ENCODE results near the gene CEPT1. TPM values are rescaled to one million over a fixed set of nuclear protein-coding genes. Genes with fewer than 3 reads are reported as not detected.

Gene CEPT1
- total and polyA plus RNA-seq, 9 of the 15 experiments (the other 6 are each of a cell fraction or from before 2014, with no cell fraction given), result 24.4 to 72.6 (median 42.4) TPM

- Histone ChIP-seq H3K4me3 (no peak overlapping the region), H3K9me1 (ENCODE audit: control insufficient read depth, insufficient read depth, low read length) (no peaks in the 10 kb centered on the region), H3K4me2 (ENCODE audit: insufficient read depth, low read length) (no peak overlapping the region), H3K9me3 (replicated peaks; ENCODE audit: control insufficient read depth, insufficient read depth, low read depth, low read length) (no peaks in the 10 kb centered on the region), H3K4me1 (replicated peaks in 1 of 2; ENCODE audit: control insufficient read depth in 2 of 2, insufficient read depth in 2 of 2, low read length in 2 of 2) (peaks cover 2 to 7% of the 10 kb centered on the region in 2 experiments; a peak in 3 of 5 replicates), H3K36me3 (ENCODE audit: control insufficient read depth, insufficient read depth, low read length) (peaks cover 14% of the 10 kb centered on the region), H3K27ac (ENCODE audit: extremely low read depth, low read depth, low read length) (no peak overlapping the region), H4K20me1 (replicated peaks; ENCODE audit: control insufficient read depth, insufficient read depth, low read length) (no peaks in the 10 kb centered on the region), H3K9ac (ENCODE audit: insufficient read depth in 1 of 2, low read depth in 2 of 2, low read length in 2 of 2) (no peak overlapping the region), H2AFZ (ENCODE audit: low read depth, low read length) (no peak overlapping the region), H3K79me2 (ENCODE audit: control insufficient read depth, insufficient read depth, low read length) (no peaks in the 10 kb centered on the region), H3K27me3 (ENCODE audit: control insufficient read depth in 2 of 2, insufficient read depth in 2 of 2, low read length in 2 of 2) (no peaks in the 10 kb centered on the region)
- no peak for DNase-seq (ENCODE audit: extremely low read depth in 1 of 4, low spot score in 3 of 4)
- TF ChIP-seq WHSC1 (IDR thresholded peaks at IDR 0.05; ENCODE audit: low read length), result no peak
- no peak for TF ChIP-seq KDM5B (IDR thresholded peaks at IDR 0.05; ENCODE audit: insufficient replicate concordance, low read depth, low read length)
- TF ChIP-seq ZNF316 (IDR thresholded peaks at IDR 0.05), result no peak
- TF ChIP-seq SNAPC5 (CRISPR knock-in tag; IDR thresholded peaks at IDR 0.05), result no peak
- TF ChIP-seq TAF1 (IDR thresholded peaks at IDR 0.05; ENCODE audit: control insufficient read depth, extremely low read depth, insufficient read depth, low read length, severe bottlenecking), result no peak
- no peak for TF ChIP-seq TFE3 (CRISPR knock-in tag; IDR thresholded peaks at IDR 0.05)
- TF ChIP-seq FOXA1 (IDR thresholded peaks at IDR 0.05; ENCODE audit: borderline replicate concordance), result no peak
- no peak for TF ChIP-seq BHLHE40 (IDR thresholded peaks at IDR 0.05; ENCODE audit: low read length)
- POLR2A ChIA-PET, result interaction anchor here (0.6 to 2.2 kb wide), 2 partner anchors 9 to 10 kb away, joined by 3 to 9 read pairs; no protein-coding TSS in a partner anchor
- ATAC-seq, result no peak
- in situ Hi-C loops (cut with MboI) (no loop called here), intact Hi-C loops (cut with micrococcal nuclease) (no loop called here)
- BruUV-seq (replicated peaks), result no TSS peak
- WGBS (ENCODE audit: insufficient coverage, low coverage, missing lambda C conversion rate), result 59% methylated on average over 5 of the region's 5 CpGs
- CTCF ChIA-PET (ENCODE audit: low intra/inter-chr PET ratio), result no interaction called here
- FAIRE-seq, result no peak
Measured at GRCh38 chr1:111192074-111192473, 52.1 kb downstream of the CEPT1 start.

All from K562 (cell line).